Brain microvascular endothelial cell (primary cell): ENCODE results near the gene NSD2.
A peak's percentile ranks its signal among the peaks of the same experiment; 100 is the strongest.
"Not testable (repeated sequence)": the region's sequence is repeated elsewhere in the genome, so short reads cannot be mapped to it uniquely, and the experiment has no call there.

ENCODE experiments used
- DNase-seq: peaks from one replicate; pipeline ENCODE4 v3.0.0-alpha.2; 2020
- H3K27ac ChIP-seq: fragments of 250-450 bp; sonication (Bioruptor Pico); 2 replicates; pipeline ENCODE4 v1.5.1; 2020; ENCODE audit warnings: mild to moderate bottlenecking, moderate library complexity
- H3K27me3 ChIP-seq: fragments of 250-450 bp; sonication (Bioruptor Pico); replicated peaks from 2 replicates; pipeline ENCODE4 v1.5.1; 2020; ENCODE audit warnings: mild to moderate bottlenecking
- H3K36me3 ChIP-seq: fragments of 250-450 bp; sonication (Bioruptor Pico); replicated peaks from 2 replicates; pipeline ENCODE4 v1.5.1; 2020; ENCODE audit warnings: mild to moderate bottlenecking
- H3K4me3 ChIP-seq: 2 replicates; pipeline ENCODE4 v1.5.1; 2011; ENCODE audit warnings: low read depth, mild to moderate bottlenecking, control low read depth, low read length, moderate library complexity
- in situ Hi-C: cut with HindIII; loops from 2 replicates; pipeline ENCODE4 v1.10.0; 2017; ENCODE audit warnings: low sequenced_read_pairs, low pct_ligation_motif_present
- TF ChIP-seq, protein P1 (sequence below): IDR thresholded peaks from 2 replicates; pipeline ENCODE4 v1.5.1; 2011; ENCODE audit warnings: low read depth, mild to moderate bottlenecking, moderate library complexity, low read length, control low read depth, inconsistent platforms; ENCODE audit errors: missing control alignments

NSD2 gene

DNA sequence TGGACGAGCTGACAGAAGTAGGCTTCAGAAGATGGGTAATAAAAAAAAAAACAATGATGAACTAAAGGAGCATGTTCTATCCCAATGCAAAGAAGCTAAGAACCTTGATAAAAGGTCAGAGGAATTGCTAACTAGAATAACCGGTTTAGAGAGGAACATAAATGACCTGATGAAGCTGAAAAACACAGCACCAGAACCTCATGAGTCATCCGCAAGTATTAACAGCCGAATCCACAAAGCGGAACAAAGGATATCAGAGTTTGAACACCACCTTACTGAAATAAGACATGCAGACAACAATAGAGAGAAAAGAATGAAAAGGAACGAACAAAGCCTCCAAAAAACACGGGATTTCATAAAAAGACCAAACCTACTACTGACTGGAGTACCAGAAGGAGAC is 127.1 kb downstream of the NSD2 start:
- peaks cover 2% of the 10 kb centered on the region for H3K36me3 ChIP-seq
- TF ChIP-seq, protein P1, sequence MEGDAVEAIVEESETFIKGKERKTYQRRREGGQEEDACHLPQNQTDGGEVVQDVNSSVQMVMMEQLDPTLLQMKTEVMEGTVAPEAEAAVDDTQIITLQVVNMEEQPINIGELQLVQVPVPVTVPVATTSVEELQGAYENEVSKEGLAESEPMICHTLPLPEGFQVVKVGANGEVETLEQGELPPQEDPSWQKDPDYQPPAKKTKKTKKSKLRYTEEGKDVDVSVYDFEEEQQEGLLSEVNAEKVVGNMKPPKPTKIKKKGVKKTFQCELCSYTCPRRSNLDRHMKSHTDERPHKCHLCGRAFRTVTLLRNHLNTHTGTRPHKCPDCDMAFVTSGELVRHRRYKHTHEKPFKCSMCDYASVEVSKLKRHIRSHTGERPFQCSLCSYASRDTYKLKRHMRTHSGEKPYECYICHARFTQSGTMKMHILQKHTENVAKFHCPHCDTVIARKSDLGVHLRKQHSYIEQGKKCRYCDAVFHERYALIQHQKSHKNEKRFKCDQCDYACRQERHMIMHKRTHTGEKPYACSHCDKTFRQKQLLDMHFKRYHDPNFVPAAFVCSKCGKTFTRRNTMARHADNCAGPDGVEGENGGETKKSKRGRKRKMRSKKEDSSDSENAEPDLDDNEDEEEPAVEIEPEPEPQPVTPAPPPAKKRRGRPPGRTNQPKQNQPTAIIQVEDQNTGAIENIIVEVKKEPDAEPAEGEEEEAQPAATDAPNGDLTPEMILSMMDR, result no peak
- DNase-seq, result no peak
- no peaks in the 10 kb centered on the region for H3K27me3 ChIP-seq
- H3K27ac ChIP-seq, result no peak overlapping the region
- no peak overlapping the region for H3K4me3 ChIP-seq
- in situ Hi-C loops, result no loop called here

DNA sequence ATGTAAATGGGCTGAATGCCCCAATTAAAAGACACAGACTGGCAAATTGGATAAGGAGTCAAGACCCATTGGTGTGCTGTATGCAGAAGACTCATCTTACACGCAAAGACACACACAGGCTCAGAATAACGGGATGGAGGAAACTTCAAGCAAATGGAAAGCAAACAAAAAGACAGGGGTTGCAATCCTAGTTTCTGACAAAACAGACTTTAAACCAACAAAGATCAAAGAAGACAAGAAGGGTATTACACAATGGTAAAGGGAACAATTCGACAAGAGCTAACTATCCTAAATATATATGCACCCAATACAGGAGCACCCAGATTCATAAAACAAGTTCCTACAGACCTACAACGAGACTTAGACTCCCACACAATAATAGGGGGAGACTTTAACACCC is 128.1 kb downstream of the NSD2 start:
- in situ Hi-C loops, H3K27me3 ChIP-seq, H3K4me3 ChIP-seq, DNase-seq, H3K27ac ChIP-seq, H3K36me3 ChIP-seq: not testable (repeated sequence)

DNA sequence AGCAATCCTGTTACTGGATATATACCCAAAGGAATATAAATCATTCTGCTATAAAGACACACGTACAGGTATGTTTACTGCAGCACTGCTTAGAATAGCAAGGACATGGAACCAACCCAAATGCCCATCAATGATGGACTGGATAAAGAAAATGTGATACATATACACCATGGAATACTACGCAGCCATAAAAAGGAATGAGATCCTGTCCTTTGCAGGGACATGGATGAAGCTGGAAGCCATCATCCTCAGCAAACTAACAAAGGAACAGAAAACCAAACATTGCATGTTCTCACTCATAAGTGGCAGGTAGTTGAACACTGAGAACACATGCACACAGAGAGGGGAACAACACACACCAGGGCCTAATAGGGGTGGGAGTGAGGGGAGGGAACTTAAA is 132.2 kb downstream of the NSD2 start:
- H3K36me3 ChIP-seq, H3K27me3 ChIP-seq, H3K27ac ChIP-seq, in situ Hi-C loops, H3K4me3 ChIP-seq, DNase-seq: not testable (repeated sequence)

DNA sequence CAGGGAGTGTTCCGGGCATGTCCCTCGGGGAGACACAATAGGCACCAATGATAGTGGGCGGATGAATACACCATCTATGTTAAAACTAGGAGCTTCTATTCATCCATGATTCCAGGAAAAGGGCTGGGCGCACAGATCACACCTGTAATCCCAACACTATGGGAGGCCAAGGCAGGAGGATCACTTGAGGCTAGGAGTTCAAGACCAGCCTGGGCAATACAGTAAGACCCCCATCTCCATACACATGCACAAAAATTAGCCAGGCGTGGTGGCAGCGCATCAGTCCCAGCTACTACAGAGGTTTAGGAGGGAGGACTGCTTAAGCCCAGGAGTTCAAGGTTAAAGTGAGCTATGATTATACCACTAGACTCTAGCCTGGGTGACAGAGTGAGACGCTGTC is 135.2 kb downstream of the NSD2 start:
- no peak overlapping the region for H3K27ac ChIP-seq
- TF ChIP-seq, protein P1, result no peak
- in situ Hi-C loops, result no loop called here
- no peak for DNase-seq
- H3K36me3 ChIP-seq, result peaks cover 8% of the 10 kb centered on the region
- H3K4me3 ChIP-seq, result no peak overlapping the region
- no peaks in the 10 kb centered on the region for H3K27me3 ChIP-seq

DNA sequence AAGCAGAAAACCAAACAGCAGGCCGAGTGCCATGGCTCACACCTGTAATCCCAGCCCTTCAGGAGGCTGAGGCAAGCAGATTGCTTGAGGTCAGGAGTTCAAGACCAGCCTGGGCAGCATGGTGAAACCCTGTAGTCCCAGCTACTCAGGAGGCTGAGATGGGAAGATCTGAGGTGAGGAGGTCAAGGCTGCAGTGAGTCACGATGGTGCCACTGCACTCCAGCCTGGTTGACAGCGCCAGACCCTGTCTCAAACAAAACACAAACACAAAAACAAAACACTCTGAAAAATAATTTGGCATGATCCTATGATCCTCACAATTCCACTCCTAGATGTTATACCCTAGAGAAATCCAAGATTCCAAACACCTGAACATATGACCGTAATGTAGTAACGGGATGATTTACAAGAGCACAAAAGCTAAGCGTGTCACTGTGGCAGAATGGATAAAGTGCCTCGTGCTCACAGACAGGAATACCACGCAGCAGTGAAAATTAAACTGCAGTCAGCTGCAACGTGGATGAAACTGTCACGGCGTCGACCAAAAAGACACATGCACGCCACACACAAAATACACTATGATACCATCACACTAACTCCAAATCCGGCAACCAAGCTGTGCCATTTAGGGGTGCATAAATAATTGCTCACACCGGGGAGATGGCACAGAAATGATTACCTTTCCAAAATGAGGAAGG is 135.9 kb downstream of the NSD2 start:
- peaks cover 8% of the 10 kb centered on the region for H3K36me3 ChIP-seq
- no peak for DNase-seq
- peak overlapping the region; percentile 100 for H3K4me3 ChIP-seq
- TF ChIP-seq, protein P1, result no peak
- in situ Hi-C loops, result no loop called here
- no peak overlapping the region for H3K27ac ChIP-seq
- H3K27me3 ChIP-seq, result no peaks in the 10 kb centered on the region

DNA sequence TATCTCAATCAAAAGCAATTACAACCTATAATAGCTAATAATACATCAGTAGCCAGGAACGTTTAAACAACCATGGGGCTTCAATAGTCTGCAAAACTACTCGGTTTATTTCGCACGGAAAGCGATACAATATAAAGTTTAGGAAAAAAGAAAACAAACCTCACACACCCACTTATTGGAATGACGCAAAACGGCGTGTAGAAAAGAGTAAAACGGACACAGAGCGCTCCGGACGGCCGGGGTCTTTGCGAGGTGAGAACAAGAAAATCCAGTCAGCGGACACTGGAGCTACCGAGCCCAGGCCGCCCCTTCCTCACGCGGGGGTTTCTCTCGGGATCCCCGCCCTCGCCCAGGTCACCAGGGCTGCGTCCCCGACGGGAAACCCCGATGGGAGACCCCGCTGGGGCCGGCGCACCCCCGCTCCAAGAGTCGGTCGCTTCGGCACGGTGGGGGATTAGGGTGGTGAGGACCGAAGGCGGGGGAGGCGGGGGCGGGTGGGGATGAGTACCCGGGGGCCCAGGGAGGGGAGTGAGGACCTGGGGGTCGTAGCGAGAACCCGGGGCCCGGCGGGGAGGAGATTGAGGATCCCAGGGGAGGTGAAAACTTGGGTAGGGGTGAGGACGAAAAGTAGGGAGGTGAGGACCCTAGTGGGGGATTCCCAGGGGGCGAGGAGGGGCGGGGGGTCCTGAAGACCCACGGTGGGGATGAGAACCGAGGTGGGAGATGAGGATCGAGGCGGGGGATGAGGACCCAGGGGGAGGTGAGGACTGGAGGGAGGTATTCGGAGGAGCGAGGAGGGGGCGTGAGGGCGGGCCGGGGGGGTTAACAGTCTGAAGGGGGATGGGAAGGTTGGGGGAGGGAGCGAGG is 136.8 kb downstream of the NSD2 start:
- TF ChIP-seq, protein P1, result no peak
- Histone ChIP-seq H3K27ac (peak overlapping the region; percentile 99), H3K27me3 (no peaks in the 10 kb centered on the region), H3K4me3 (peak overlapping the region; percentile 100), H3K36me3 (peaks cover 8% of the 10 kb centered on the region)
- DNase-seq, result no peak
- in situ Hi-C loops, result no loop called here
